T-helper 2 cell treated with Interferon-gamma antibody and Interleukin-4, amounts not matched to agents 5 μg/mL and 100 μg/mL, for 36 hours (primary cell): ENCODE results near the gene GCH1.
A peak's percentile ranks its signal among the peaks of the same experiment; 100 is the strongest.
"Not testable (repeated sequence)": the region's sequence is repeated elsewhere in the genome, so short reads cannot be mapped to it uniquely, and the experiment has no call there.

Source experiments
- DNase-seq: peaks from one replicate; pipeline ENCODE4 v3.0.0; 2021; ENCODE audit warnings: low spot score
- H3K27ac Mint-ChIP-seq: one replicate; pipeline ENCODE4 v1.8.0; 2021; ENCODE audit warnings: mild to moderate bottlenecking, mixed read lengths
- H3K27me3 Mint-ChIP-seq: one replicate; pipeline ENCODE4 v1.8.0; 2021; ENCODE audit warnings: low read depth, mixed read lengths
- H3K36me3 Mint-ChIP-seq: one replicate; pipeline ENCODE4 v1.8.0; 2021; ENCODE audit warnings: low read depth, mixed read lengths
- H3K4me1 Mint-ChIP-seq: one replicate; pipeline ENCODE4 v1.8.0; 2021; ENCODE audit warnings: low read depth, mixed read lengths
- H3K4me3 Mint-ChIP-seq: one replicate; pipeline ENCODE4 v1.8.0; 2022; ENCODE audit warnings: mild to moderate bottlenecking, moderate library complexity, mixed read lengths
- H3K9me3 Mint-ChIP-seq: one replicate; pipeline ENCODE4 v1.8.0; 2021; ENCODE audit warnings: mixed read lengths

GCH1 gene

DNA sequence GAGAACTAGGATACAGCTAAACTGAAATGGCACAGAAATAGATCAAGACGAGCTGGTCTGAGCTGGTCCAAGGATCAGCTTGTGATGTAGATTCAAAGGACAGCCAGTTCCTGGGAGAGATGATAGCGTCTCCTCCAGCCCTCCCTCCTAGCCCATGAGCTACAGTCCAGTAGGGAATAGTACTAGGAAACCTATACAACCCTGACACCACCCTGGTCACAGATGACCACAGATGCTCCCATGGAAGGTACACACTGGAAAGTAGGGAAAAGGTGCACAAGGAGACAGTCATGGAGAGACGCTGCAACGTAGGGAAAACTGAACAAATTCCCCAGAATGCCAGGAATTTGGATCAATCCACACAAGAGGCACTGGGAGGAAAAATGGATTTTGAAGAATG, 6.9 kb downstream of the GCH1 start:
- Mint-ChIP-seq H3K9me3 (no peaks in the 10 kb centered on the region), H3K27me3 (no peaks in the 10 kb centered on the region), H3K27ac (no peak overlapping the region), H3K36me3 (peaks cover 28% of the 10 kb centered on the region), H3K4me1 (peaks cover 29% of the 10 kb centered on the region), H3K4me3 (no peak overlapping the region)
- no peak for DNase-seq

DNA sequence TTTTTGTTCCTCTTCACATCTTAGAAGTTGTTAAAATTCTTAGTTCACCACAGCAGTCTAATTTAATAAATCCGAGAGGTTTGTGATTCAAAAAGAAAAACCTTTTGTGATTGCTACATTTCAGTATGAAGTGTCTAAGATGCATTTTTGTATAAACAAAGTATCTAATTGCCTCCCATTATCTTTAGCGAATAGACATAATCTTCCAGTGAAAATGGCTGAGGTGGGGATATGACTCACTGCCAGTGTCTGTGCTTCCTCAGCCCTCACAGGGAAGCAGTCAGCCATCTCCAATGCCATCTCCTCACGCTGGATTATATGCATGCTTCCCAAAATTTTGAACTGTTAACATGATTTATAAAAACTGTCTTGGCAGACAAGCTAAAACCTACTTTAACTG, 7.6 kb downstream of the GCH1 start:
- DNase-seq: no peak
- Mint-ChIP-seq H3K36me3 (peaks cover 25% of the 10 kb centered on the region), H3K4me3 (no peak overlapping the region), H3K9me3 (no peaks in the 10 kb centered on the region), H3K27ac (no peak overlapping the region), H3K27me3 (no peaks in the 10 kb centered on the region), H3K4me1 (peaks cover 28% of the 10 kb centered on the region)

DNA sequence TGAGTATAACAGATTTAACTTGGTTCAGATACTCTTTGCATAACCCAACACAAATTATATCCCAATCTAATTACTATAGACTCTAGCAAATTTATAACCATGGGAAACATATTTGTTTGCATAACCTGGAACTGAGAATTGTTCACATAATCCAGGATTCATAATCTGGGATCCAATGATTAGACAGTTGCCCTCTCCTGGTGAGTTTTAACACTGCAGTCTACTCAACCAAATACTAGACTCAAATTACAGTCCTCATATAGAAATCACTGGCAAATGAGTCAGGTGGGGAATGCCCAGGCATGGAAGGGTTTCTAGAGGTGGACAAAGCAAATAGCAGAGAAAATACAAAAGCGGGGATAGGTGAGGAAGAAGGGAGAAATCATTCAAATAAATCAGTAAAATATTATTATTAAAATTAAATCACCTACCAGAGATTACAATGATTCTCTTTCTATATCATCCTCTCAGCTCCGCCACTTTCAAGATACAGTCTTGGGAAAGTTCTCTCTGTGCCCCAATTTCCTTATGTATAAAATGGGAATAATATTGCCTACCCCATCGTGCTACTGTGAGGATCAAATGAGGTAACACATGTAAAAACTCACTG, 9.4 kb downstream of the GCH1 start:
- Mint-ChIP-seq H3K36me3 (peaks cover 22% of the 10 kb centered on the region), H3K4me1 (peaks cover 34% of the 10 kb centered on the region), H3K4me3 (no peak overlapping the region), H3K27me3 (no peaks in the 10 kb centered on the region), H3K27ac (no peak overlapping the region), H3K9me3 (no peaks in the 10 kb centered on the region)
- DNase-seq: peak; percentile 19

DNA sequence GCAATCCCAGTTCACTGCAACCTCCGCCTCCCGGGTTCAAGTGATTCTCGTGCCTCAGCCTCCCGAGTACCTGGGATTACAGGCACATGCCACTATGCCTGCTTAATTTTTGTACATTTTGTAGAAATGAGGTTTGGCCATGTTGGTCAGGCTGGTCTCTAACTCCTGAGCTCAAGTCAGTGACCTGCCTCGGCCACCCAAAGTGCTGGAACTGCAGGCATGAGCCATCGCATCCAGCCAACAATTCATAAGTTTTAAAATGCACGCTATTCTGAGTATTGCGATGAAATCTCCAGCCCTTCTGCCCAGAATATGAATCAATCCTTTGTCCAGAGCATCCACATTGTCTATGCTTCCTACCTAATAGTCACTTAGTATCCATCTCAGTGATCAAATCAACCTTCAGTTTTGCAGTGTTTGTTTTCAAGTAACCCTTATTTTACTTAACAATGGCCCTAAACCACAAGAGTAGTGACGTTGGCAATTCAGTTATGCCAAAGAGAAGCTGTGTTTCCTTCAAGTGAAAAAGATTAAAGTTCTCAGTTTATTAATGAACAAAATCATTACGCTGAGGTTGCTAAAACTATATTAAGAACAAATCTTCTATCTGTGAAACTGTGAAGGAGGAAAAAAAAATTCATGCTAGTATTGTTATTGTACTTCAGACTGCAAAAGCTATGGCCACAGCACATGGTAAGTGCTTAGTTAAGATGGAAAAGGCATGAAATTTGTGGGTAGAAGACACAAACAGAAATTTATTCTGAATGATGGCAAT, 11.0 kb downstream of the GCH1 start:
- Mint-ChIP-seq H3K4me3 (no peak overlapping the region), H3K27ac (no peak overlapping the region), H3K36me3 (peaks cover 18% of the 10 kb centered on the region), H3K27me3 (no peaks in the 10 kb centered on the region), H3K9me3 (no peaks in the 10 kb centered on the region), H3K4me1 (peaks cover 34% of the 10 kb centered on the region)
- DNase-seq: no peak

DNA sequence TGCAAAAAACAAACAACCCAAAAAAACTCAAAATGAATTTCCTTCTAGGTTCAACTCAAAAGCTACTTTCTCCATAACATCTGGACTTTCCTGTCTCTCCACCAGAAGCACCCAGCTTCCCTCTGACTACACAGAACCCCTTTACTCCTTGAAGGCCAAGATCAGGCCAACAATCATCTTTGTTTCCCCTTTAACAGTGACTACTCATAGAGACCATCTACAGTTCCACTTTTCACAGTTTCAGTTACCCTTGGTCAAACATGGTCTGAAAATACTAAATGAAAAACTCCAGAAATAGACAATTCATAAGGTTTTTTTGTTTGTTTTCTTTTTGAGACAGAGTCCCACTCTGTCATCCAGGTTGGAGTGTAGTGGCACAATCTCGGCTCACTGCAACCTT, 11.8 kb downstream of the GCH1 start:
- Mint-ChIP-seq H3K27ac (no peak overlapping the region), H3K36me3 (peaks cover 14% of the 10 kb centered on the region), H3K4me3 (no peak overlapping the region), H3K9me3 (no peaks in the 10 kb centered on the region), H3K4me1 (peaks cover 36% of the 10 kb centered on the region), H3K27me3 (no peaks in the 10 kb centered on the region)
- DNase-seq: no peak

DNA sequence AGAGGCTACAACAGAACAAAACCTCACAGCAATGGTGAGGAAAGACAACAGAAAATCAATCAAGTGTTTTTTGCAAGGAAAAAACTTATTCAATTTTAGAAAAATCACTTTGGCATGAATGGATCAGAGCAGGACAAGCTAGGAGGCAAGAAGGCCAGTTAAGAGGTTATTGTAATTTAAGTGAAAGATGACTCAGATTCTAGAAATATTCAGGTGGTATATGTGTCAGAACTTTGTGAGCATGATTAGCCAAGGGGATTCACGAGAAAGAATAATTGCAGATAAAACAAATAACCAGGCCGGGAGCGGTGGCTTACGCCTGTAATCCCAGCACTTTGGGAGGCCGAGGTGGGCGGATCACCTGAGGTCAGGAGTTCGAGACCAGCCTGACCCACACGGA, 12.7 kb downstream of the GCH1 start:
- H3K4me3 Mint-ChIP-seq: no peak overlapping the region
- peaks cover 12% of the 10 kb centered on the region for H3K36me3 Mint-ChIP-seq
- H3K27me3 Mint-ChIP-seq: no peaks in the 10 kb centered on the region
- no peak overlapping the region for H3K27ac Mint-ChIP-seq
- H3K4me1 Mint-ChIP-seq: peaks cover 35% of the 10 kb centered on the region
- DNase-seq: no peak
- H3K9me3 Mint-ChIP-seq: no peaks in the 10 kb centered on the region

DNA sequence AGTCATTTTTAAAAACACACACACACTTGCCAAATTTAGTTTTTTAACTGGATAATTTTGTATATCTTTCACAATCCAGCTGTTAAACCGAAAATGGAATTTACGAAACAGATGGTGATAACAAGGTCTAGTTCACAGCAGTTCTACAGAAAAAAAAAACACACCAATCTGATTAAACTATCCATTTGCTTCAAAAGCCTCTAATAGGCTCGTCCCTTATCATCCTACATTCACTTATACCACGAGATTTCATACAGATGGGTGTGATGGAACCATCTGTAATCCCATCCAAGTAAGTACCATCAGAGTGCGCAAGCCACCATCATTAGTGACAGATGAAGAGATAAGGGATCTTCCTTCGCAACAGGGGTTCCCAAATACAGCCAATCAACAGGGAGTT, 20.1 kb downstream of the GCH1 start:
- Mint-ChIP-seq H3K27me3 (no peaks in the 10 kb centered on the region), H3K9me3 (no peaks in the 10 kb centered on the region), H3K4me1 (peaks cover 45% of the 10 kb centered on the region), H3K36me3 (peaks cover 18% of the 10 kb centered on the region), H3K27ac (peak overlapping the region; percentile 97), H3K4me3 (peak overlapping the region; percentile 89)
- DNase-seq: no peak

DNA sequence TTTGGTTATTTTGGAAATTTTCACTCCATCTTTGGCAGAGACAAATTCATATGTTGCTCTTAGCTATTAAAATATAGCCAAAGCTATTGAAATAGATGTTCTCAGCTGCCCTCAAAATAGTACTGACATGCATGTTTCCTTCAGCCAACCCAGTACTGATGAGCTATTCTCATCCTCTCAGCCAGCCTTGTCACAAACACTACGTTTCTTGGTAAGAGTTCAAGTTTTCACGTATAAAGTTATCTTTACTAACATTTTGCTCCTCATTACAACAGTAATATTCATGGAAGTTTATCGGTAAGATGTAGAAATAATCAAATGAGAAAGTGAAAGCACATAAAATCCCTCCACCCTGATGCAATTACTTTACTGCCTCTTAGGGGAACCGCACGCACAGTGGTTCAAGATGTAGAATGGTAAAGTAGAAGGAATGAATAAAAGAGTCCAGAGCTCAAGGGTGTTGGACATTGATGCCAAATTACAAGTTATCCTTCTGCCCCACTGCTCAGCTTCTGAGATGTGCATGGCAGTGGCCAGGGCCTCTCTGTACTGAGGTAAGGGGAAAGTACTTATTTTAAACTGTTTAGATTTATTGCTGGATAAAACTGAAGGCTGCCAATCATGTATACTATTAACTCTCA, 20.7 kb downstream of the GCH1 start:
- DNase-seq: no peak
- peaks cover 49% of the 10 kb centered on the region for H3K4me1 Mint-ChIP-seq

DNA sequence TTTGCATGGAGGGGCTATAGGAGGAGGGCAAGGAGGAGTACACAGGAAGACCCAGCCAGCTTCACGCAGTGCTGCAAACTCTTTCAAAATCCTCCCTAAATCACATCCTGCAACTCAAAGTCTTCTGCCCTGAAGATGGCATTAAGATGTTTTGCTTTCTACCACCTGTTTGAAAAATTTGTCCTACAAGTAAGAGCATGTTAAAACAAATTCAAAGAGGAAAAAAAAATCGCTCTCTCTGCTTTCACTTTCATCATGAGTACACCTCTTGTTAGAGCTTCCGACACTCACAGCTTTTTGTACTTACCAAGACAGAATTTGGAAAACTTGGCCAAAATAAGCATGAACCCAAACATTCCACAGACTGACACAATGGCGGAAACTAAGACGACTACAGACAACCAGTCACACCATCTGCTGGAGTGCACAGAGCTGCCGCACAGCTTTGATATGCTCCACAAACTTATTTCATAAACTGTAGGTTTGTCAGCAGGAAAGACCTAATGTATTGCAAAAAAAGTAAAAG, 21.3 kb downstream of the GCH1 start:
- DNase-seq: no peak
- Mint-ChIP-seq H3K27me3 (no peaks in the 10 kb centered on the region), H3K36me3 (peaks cover 22% of the 10 kb centered on the region), H3K4me3 (peak overlapping the region; percentile 89), H3K27ac (peak overlapping the region; percentile 97), H3K4me1 (peaks cover 47% of the 10 kb centered on the region), H3K9me3 (no peaks in the 10 kb centered on the region)

More for the DNA sequence above, 20.7 kb downstream of the GCH1 start:
- H3K36me3 Mint-ChIP-seq: peaks cover 22% of the 10 kb centered on the region
- H3K9me3 Mint-ChIP-seq: no peaks in the 10 kb centered on the region
- no peaks in the 10 kb centered on the region for H3K27me3 Mint-ChIP-seq
- H3K27ac Mint-ChIP-seq: peak overlapping the region; percentile 97
- H3K4me3 Mint-ChIP-seq: peak overlapping the region; percentile 89

DNA sequence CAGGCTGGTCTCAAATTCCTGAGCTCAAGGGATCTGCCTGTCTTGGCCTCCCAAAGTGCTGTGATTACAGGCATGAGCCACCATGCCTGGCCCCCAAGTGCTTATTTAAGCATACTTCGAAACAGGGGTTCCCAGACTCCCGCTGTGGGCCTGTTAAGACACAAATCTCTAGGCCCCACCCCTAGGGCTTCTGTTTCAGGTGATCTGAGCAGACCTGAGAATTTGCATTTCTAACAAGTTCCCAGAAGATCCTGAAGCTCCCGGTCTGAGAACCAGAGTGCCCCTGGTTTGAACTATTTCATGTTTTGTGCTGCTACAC, 25.0 kb downstream of the GCH1 start:
- Mint-ChIP-seq H3K36me3 (peaks cover 24% of the 10 kb centered on the region), H3K9me3 (peaks cover 7% of the 10 kb centered on the region), H3K27me3 (no peaks in the 10 kb centered on the region), H3K4me3 (no peak overlapping the region), H3K27ac (no peak overlapping the region), H3K4me1 (peaks cover 30% of the 10 kb centered on the region)
- DNase-seq: no peak

DNA sequence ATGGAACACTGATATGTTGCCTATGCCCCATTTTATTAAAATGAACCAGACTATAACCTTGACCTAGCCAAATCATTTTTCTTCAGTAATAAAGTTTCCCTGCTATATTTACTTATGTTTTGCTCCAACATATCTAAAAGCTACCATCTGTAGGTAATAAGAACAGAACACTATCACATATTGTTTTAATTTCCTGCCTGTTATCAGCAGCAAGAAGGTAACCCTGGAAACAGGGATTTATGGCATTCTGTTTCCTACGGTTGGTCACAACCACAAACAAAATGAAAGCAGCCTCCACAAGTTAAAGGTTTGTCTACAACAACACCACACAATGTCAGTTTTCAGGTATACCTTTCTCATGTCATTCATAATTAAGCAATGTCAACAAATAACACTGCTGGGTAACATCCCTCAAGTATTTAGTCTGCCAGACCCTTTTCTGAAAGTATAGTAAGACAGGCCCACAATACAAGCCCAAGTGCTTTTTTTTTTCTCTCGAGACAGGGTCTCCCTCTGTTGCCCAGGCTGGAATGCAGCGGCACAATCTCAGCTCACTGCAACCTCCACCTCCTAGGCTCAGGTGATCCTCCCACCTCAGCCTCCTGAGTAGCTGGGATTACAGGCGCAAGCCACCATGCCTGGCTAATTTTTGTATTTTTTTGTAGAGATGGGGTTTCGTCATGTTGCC, 25.5 kb downstream of the GCH1 start:
- Mint-ChIP-seq H3K27ac (no peak overlapping the region), H3K4me1 (peaks cover 26% of the 10 kb centered on the region), H3K9me3 (peaks cover 7% of the 10 kb centered on the region), H3K4me3 (no peak overlapping the region), H3K27me3 (no peaks in the 10 kb centered on the region), H3K36me3 (peaks cover 24% of the 10 kb centered on the region)
- no peak for DNase-seq

DNA sequence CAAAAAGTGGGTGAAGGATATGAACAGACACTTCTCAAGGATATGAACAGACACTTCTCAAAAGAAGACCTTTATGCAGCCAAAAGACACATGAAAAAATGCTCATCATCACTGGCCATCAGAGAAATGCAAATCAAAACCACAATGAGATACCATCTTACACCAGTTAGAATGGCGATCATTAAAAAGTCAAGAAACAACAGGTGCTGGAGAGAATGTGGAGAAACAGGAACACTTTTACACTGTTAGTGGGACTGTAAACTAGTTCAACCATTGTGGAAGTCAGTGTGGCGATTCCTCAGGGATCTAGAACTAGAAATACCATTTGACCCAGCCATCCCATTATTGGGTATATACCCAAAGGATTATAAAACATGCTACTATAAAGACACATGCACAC, 27.0 kb downstream of the GCH1 start:
- H3K27ac Mint-ChIP-seq, H3K27me3 Mint-ChIP-seq, DNase-seq, H3K9me3 Mint-ChIP-seq, H3K4me3 Mint-ChIP-seq: not testable (repeated sequence)
- peaks cover 24% of the 10 kb centered on the region for H3K36me3 Mint-ChIP-seq
- H3K4me1 Mint-ChIP-seq: peaks cover 26% of the 10 kb centered on the region

DNA sequence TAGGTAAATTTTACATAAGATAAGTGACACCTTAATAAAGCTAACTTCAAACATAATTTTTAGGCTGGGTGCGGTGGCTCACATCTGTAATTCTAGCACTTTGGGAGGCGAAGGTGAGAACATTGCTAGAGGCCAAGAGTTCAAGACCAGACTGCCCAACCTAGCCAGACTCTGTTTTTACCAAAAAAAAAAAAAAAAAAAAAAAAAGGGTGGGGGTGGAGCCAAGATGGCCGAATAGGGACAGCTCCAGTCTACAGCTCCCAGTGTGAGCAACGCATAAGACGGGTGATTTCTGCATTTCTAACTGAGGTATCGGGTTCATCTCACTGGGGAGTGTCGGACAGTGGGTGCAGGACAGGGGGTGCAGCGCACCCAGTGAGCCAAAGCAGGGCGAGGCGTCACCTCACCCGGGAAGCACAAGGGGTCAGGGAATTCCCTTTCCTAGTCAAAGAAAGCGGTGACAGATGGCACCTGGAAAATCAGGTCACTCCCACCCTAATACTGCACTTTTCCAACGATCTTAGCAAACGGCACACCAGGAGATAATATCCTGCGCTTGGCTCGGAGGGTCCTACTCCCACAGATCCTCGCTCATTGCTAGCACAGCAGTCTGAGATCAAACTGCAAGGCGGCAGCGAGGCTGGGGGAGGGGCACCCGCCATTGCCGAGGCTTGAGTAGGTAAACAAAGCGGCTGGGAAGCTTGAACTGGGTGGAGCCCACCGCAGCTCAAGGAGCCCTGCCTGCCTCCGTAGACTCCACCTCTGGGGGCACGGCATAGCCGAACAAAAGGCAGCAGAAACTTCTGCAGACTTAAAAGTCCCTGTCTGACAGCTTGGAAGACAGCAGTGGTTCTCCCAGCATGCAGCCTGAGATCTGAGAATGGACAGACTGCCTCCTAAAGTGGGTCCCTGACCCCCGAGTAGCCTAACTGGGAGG, 32.2 kb downstream of the GCH1 start:
- Mint-ChIP-seq H3K4me3 (peak overlapping the region; percentile 24), H3K4me1 (peaks cover 26% of the 10 kb centered on the region)
- H3K36me3 Mint-ChIP-seq, H3K27ac Mint-ChIP-seq, H3K27me3 Mint-ChIP-seq, DNase-seq, H3K9me3 Mint-ChIP-seq: not testable (repeated sequence)
